Activated CD4-positive, alpha-beta T cell treated with anti-CD3 and anti-CD28 coated beads for 24 hours (primary cell): ENCODE data around the gene PRKN.
"Not testable (repeated sequence)": the region's sequence is repeated elsewhere in the genome, so short reads cannot be mapped to it uniquely, and the experiment has no call there.

Experiments
- DNase-seq, 2 donors: peaks; one replicate each; pipeline ENCODE4 v3.0.0-alpha.2; 2020; ENCODE audit warnings: low read depth in 2 of 2

The PRKN gene

DNA sequence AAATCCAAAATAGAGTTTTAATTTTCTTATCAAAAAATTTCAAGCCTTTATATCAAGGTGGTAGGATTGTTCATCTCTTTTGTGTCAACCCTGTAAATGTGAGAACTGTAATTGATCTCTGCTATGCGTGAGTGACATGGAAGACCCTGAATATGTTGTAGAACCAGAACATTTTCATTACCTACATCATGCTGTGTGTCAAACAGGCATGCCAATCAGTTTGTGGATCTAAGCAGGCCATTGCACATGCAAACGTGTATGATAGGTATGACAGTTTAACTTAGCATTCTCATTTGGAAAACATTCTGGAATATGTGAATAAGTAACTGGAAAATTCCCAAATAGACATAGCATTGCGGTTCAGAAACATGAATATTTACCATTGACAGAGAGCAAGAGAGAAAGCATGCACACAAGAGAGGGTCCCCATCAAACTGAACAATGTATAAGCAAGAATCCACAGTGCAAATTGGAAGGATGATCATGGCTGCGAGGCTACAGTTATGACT lies 812.1 kb downstream of the PRKN start:
- DNase-seq: no peak

DNA sequence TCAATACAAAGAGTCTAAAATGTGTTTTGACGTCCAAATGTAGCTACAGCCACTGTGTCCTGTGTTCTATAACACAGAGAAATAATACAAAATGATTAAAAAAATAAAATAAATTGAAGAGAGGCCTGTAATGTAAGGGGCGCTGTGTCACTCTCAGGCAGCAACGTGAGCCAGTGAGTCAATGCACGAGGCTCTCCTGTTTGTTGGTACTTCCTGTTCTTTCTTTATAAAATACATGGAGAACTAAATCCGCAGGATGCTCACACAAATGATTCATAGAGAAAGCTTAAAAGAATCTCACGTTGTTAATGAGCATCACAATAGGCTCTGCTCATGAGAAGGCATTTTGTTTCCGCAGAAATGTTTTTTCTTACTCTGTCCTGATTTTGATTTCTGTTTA lies 818.7 kb downstream of the PRKN start:
- DNase-seq: no peak

DNA sequence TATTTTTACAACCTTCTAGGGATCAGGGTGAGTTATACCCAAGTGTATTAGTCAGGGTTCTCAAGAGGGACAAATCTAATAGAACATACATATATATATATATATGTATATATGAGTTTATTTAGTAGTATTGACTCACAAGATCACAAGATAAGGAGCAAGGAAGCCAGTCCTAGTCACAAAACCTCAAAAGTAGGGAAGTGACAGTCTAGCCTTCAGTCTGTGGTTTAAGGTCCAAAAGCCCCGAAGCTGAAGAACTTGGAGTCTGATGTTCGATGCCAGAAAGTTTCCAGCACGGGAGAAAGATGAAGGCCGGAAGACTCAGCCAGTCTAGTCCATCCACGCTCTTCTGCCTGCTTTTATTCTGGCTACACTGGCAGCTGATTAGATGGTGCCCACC lies 821.0 kb downstream of the PRKN start:
- DNase-seq: no peak

DNA sequence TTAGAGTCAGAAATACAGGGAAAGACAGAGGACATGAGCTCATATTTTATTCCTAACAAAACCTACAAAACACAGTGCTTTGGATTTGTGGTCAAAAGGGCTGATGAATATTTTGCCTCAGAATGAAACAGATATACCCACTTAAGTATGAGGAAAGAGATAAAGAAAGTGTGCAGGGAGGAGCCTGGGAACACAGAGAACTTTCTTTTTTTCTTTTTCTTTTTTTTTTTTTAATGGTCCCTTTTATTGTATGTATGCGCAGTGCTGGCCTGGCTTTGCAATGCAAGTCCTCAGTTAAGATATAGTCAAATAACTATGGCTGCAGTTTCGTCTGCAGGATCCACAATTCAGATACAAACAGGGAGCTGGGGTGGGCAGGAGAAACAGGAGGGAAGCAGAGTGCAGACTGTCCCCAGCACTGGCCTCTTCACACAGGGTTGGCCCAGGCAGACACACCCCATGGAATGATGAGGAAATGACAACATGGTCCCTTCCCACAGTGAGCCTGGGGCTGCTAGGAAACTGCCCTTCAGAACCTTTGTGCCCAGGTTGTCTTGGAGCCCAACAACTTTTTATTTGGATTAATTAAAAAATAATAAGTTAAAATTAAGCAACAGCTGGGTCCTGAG lies 823.9 kb downstream of the PRKN start:
- DNase-seq: no peak

DNA sequence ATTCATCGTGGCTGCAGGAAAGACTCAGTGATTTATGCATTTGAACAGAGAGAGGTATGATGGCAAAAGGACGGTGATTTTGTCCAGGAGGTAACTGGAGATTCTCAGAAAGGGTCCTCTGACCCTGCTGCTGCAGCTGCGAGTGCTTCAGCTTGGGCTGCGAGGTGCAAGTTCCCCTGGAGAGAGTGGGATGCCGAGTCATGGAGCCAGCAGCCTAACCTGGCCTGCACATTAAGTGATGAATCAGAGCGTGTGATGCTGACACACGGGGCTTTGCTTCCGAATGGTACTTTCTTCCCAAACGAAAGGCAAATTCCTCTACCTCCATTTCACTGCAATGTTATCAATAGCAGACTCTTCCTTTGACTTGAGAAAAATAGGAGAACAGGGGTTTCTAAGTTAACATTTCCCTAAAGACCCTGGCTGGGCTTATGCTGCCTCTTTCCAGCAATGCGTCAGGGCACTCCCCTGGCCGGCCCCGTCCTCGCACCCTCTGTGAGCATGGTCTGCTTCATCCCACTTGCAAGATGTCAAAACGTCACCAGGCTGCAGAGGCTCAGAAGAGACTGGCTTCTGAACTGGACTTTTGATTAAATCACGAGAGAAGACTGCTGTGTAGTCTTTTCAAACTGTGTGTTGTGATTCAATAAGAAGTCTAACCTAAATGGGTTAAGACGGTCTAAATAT lies 825.7 kb downstream of the PRKN start:
- no peak for DNase-seq

DNA sequence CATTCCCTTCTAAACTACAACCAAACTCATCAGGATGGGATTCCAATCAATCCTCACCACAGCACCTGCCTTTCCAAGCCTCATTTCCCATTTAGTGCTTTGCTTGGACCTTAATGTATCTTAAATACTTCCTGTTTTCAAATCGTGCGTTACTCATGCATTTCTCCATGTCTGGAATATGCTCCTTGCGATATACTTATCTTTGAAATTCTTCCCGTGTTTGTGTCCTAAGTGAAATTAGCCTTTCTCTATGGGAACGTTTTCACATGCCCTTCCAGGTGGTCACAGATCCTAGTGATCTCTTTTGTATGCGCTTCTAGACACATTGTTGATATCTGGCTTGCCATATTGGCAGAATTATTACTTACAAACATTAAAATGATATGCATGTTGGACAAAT lies 833.1 kb downstream of the PRKN start:
- DNase-seq: no peak

DNA sequence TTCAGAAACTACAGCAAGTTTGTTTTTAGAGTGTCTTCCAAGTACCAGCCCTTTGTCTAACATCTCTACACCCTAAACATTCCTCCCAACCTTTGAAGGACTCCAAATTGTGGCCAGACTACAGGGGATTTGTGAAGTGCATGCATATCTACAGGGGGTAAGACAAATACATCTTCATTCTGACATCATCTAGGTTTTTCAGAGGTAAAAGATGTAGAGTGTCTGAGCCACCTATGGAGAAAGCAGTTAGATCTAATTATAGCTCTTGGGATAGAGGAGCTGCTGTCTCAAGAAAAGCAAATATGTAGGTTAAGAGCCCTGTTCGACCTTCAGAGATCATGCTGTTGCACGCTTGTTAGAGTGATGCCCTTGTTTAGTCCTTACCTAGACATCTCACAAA lies 836.0 kb downstream of the PRKN start:
- no peak for DNase-seq

DNA sequence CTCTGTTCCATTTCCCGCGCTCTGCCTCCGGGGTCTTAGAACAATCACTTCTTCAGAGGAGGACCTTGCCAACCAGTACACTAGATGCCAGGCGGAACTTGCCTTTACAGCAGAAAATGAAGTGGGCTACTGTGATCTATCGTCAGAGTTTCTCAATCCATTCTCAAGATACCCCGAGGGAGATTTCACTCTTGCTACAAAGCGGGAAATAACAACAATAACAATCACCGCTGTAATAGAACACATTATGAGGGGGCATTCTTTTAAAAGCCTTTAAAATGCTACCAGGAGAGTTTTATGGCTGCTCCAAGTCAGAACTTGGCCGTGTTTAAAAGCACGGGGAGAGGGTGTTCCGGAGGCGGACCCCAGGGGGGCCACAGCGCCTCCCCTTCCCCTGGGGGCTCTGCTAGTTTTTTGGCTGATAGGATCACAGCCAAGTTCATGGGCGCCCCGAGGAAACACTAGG lies 836.7 kb downstream of the PRKN start:
- no peak for DNase-seq

DNA sequence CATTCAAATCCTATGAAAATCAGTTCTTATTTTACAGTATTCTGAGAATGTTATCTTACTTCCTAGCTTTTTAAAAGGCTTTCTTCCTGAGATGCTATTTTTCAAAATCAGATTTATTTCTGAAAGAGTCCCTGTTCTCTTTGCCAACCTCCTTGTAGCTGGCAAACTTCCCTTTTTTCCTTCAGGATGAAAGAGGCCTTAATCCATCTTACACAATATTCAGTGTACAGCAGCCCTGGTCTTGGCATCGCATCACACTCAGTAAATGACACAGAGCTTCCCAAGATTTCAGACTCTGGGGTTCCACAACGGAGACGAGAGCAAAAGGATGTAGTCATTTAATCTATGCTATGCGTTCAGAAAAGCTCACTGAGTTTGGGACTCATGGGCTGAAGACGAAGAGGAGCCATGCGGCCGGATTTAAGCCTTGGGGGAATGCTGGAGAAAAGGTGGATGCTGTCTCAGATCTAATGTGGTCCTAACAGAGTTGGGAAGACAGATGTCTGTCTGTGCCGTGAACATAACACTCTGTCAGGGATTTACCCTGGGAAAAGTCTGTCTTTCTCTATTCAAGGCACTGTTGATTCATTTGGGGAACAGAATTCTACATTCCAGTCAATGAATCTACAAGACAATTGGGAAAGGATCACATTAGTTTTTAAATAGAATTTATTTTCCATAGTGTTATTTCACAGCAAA lies 837.3 kb downstream of the PRKN start:
- DNase-seq: no peak

DNA sequence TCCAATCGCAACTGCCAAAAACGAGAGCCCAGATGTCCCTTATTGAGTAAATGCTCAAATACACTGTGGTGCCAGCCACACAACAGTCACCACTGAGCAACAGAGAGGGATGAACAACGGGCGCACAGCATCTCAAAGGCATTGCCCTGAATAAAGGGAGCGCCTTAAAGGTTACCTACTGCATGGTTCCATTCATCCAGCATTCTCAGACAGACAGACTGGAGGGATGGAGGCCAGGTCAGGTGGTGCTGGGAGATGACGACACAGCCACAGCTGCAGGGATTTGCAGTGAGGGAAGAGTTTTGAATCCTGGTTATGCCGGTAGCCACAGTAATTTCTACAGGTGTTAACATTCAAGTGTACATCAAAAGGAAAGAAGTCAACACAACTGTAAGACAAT lies 838.2 kb downstream of the PRKN start:
- DNase-seq: no peak

DNA sequence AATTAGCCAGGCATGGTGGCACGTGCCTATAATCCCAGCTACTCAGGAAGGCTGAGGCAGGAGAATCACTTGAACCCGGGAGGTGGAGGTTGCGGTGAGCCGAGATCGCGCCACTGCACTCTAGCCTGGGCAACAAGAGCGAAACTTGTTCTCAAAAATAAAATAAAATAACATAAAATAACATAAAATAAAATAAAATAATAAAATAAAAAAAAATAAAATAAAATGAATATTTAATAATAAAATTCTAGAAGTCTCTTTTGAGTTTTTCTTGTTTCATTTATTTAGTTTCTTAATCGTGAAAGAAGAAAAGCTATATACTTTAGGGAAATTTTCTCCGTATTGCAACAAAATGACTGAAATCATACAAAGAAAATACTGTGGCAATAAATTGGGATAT lies 841.0 kb downstream of the PRKN start:
- not testable (repeated sequence) for DNase-seq

DNA sequence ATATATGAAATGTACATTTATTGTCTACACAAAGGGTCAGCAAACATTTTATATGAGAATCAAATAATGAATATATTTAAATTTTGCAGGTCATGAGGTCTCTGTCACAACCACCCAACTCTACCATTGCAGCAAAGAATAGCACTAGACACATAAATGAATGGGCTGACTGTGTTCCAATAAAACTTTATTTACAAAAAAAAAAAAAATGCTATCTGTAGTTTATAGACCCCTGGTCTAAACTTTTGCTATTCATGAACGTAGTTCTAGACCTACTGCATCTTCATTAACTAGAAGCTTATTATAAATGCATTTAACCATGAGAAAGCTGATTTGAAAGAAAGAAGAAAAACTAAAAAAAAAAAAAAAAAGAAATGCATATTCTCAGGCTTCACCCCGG lies 842.8 kb downstream of the PRKN start:
- no peak for DNase-seq

DNA sequence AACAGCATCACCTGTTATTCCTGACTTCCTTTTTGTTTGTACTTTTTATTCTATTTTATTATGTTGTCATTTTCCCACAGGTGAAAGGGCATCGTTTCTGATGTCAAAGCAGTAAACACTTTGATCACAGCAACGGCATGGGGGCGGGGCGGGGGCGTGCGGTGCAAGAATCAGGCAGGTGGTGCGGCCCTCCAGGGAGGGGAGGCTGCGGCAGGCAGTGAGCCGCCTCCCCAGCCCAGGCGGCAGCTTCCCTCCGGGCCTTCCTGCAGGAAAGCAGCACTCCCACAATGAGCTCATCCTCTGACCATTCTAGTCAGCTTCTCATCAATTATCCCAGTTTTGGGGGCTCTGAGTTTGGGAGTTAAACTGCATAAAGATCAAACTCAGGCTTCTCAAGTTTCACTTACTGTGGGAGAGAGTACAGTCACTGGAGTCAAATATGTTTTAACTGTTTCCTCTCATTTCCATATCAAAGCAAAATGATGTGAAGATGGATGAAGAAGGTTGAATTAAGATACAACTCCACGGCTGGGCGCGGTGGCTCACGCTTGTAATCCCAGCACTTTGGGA lies 845.3 kb downstream of the PRKN start:
- DNase-seq: no peak

DNA sequence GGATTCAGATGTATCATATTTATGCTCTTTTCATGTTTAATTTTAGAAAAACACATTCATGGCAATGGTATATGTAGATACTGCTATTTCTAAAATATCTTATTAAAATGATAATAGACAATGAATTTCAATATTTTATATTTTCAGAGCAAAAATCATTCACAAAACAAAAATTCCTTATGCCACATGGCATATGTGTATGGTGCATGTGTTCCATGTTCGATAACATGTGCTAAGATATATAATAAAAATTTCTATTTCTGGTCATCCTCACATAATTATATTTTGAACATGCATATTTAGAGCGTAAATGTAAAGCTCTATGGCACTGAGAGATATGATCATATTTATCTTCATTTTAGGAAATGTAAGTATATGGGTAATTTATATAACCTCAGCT lies 847.5 kb downstream of the PRKN start:
- DNase-seq: no peak

DNA sequence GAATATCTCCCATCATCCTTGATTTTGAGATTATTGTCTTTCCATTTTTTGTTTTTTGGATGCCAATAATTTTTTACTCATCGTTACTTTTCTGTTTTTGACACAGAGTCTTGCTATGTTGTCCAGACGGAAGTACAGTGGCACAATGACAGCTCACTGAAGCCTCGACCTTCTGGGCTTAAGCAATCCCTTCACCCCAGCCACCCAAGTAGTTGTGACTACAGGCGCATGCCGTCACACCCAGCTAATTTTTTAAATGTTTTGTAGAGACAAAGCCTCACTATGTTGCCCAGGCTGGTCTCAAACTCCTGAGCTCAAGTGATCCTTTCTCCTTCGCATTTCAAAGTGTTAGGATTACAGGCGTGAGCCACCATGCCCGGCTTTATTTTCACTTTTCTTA lies 851.3 kb downstream of the PRKN start:
- DNase-seq: no peak

DNA sequence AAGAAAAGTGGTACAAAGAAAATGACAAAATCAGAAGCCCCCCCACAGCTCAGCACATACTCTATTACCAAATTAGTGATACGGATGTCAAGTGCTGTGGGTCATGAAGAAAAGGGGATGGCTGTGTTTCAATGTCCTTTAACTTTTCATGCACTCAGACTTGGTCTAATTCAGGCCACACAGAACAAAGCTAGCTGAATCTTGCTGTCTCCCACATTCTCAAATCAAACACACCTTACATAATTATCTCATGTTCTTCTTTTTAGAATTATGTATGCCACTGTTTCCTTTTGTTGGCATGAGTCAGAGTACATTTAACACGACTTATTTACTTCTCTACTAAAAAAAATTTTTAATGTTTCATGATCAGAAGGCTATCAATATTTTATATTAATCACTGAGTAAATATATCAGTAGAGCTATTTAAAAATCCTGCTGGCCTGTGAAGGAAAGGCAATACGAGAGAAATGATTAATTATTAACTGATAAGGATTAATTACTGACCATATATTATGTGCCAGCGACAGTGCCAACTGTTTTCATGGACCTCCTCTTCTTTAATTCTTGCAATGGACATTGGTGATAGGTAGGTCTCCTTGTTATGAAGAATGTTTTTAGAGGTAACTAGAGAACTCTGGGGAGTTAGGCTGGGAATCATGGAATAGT lies 857.2 kb downstream of the PRKN start:
- no peak for DNase-seq

DNA sequence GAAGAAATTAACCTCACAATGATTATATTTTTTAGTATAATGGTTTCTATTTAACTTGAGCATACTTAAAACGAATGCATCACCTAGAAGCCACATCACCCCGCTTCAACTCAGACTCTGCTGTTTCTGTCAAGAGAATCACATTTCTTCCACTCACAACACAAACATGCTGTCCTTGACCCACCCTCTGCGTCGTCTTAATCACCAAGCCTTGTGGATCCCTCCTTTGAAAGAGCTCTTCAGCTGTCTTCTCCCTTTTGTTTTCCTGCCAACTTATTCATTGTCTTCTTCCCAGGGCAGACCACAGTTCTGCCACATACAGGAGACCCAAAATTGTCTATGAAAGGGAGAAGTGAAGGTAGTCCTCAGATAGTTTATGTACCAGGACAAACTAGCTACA lies 858.1 kb downstream of the PRKN start:
- DNase-seq: no peak

DNA sequence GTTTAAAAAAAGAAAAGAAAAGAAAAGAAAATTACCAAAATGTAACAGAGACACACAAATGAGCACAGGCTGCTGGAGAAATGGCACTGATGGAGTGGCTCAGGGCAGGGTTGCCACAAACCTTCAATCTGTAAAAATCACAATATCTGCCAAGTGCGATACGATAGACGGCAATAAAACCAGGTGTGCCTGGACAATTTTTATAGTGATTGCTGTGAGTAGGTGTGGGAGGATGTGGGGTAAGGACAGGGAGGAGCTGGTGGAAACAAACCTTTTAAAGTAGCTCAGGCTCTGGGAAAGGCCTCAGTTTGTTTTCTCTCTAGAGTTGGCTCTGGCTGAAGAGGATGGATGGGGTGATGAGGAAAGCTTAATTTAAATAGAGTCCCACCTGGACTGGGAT lies 861.0 kb downstream of the PRKN start:
- DNase-seq: no peak

DNA sequence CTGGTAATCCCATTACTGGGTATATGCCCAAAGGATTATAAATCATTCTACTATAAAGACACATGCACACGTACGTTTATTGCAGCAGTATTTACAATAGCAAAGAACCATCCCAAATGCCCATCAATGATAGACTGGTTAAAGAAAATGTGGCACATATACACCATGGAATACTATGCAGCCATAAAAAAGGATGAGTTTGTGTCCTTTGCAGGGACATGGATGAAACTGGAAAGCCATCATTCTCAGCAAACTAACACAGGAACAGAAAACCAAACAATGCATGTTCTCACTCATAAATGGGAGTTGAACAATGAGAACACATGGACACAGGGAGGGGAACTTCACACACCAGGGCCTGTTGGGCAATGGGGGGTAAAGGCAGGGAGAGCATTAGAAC lies 866.5 kb downstream of the PRKN start:
- not testable (repeated sequence) for DNase-seq

DNA sequence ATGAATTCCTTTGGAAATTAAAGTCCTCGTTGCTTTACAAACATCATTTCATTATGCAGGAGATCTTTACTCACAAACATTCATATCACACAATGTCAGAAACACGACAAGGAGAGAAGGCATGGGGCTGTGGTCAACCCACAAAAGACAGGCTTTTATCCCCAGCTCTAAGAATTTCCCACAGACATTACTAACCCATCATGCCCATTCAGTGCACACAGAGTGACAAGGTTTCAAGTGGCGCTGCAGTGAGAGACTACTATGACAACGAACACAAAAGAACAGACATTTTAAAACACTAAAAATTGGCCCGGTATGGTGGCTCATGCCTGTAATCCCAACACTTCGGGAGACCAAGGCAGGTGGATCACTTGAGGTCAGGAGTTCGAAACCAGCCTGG lies 873.9 kb downstream of the PRKN start:
- DNase-seq: no peak

DNA sequence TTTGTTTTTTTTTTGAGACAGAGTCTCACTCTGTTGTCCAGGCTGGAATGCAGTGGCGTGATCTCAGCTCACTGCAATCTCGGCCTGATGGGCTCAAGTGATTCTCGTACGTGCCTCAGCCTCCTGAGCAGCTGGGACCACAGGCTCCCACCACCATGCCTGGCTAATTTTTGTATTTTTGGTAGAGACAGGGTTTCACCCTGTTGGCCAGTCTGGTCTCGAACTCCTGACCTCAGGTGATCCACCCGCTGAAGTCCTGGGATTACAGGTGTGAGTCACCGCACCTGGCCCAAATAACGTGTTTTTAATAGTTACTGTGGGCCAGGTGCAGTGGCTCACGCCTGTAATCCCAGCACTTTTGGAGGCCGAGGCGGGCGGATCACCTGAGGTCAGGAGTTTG lies 876.1 kb downstream of the PRKN start:
- DNase-seq: not testable (repeated sequence)

DNA sequence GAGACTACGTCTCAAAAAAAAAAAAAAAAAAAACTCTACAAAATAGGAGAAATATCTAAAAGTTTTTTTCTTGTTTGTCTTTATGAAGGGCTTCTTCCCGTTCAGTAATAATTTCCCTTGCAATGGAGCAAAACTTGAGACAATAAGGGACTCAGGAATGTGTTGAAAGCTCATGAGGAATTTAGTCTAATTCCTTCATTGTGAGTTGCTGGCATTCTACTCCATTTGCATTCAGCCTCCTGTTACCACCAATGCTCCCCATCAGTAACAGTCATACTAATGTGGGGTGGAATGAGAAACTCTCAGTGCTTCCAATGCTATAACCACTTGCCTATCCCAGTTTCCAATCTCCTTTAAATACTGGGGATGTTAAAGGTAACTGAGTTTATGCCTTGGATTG lies 877.0 kb downstream of the PRKN start:
- no peak for DNase-seq
